ENCODE data around the gene GTPBP4.

Gene GTPBP4

DNA sequence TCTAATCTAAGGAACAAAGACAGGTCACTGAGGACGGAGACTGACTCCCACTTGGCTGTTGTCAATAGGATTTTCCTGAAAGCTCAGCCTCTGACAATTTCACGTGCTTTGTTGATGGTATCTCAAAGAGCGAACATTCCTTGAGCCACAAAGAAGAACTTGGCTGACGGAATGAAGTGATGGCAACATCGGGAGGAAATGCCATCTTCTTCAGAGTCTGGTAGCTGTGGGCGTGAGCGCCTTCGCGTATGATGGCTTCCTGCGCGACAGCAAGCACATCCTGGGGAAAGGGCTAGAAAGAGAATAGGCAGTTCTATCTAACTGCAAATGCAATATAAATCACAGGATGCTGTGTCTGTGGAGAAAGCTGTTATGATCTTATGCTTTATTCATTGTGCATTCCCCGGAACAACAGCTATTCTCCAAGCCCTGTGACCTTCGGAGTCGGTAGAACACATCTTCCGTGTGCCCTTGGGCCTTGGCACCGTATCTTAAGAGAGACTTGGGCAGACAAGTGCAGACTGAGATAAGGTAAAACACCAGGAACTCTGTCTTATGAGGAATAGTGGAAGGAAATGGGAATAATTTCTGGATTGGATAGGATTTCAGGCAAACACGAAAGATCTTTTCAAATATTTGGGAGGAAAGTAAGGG lies 19.6 kb upstream of the GTPBP4 start:
- no peak for DNase-seq

DNA sequence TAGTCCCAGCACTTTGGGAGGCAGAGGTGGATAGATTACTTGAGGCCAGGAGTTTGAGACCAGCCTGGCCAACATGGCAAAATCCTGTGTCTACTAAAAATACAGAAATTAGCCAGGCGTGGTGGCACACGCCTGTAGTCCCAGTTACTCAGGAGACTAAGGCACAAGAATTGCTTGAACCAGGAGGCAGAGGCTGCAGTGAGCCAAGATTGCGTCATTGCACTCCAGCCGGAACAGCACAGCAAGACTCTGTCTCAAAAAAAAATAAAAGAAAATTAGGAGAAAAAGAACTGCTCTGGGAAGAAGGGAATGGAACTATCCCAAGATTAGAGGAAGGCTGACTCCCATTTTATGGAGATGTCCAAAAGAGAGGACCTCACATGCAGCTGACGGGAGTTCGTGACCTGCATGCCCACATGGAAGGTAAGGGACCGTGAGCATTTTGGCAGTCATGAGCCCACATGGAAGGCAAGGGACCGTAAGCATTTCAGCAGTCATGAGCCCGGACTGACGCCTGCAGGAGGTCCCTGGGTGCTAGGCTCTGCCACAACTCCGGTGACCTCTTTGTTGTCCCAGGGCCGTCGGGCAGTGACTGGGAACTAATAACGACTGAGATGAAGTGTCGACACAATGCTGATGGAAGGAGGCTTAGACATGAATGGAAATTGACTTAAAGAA lies 18.6 kb upstream of the GTPBP4 start:
- DNase-seq = no peak

DNA sequence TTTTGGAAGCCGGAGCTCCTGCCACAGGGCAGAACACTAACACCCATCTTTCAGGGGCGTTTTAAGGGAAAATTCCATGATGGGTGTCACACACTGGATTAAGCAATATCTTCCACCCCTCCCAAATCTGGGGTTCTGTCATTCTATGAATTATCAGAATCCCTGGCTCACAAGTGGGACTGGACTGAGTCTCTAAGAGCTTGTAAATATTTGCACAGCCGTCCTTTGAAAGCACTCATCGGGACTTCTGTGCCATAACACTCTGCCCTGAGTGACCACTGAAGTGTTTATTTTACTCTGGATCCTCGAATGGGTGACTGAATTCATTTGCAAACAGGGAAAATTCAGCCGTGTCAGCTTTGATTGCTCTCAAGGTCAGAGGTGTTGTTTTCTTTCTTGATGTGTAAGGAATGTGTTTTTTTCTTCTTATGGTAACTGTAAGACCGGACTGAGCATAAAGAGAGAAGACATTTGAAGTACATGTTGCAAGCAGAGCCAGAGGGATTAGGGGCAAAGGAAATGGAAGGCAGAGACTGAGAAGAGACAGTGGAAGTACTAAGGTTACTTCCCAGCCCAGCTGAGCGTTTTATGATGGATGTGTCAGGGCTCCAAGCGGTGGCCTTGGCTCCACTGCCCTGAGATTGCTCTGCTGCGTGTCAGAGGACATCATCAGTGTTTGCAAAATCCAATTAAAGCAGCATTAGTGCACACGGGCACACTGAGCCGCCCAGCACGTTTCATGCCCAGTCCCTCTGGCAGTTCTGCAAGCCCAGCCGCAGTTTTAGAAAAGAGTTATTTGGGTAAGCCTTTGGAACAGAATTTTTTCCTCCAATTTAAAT lies 17.7 kb upstream of the GTPBP4 start:
- DNase-seq = no peak

DNA sequence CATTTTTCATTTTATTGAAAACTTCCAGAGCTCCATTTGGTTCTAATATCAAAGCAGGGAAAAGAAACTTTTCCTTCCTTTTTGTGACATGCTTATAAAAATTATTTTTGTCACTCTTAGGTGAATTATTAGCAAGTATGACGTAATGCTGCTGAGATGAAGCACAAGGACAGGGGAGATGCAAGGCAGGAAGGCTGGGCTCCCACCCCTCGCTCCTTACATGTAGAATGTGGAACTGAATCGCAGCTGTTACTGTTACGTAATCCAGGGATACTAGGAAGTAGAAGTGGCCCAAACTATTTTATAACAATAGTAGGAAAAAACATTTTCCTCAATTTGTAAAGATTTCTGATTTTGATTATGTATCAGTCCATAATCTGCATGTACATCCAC lies 17.1 kb upstream of the GTPBP4 start:
- DNase-seq = no peak

DNA sequence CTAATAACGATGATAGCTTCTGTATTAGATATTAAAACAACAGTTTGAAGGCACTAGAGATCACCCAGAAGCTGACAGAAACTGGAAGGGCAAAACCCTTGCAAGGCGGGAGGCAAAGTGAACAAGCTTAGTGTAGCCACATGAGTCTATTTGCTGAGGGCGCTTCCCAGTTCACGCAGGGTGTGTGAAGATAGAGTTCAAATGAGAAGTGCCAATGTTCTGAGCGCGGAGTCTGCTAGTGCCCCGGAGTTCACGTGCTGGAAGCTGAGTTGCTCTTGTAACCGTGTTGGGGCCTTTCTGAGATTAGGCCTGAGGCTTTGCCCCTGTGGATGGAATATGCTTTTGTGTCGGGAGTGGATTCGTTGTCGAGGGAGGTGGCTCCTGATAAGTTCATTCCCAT lies 16.6 kb upstream of the GTPBP4 start:
- no peak for DNase-seq

DNA sequence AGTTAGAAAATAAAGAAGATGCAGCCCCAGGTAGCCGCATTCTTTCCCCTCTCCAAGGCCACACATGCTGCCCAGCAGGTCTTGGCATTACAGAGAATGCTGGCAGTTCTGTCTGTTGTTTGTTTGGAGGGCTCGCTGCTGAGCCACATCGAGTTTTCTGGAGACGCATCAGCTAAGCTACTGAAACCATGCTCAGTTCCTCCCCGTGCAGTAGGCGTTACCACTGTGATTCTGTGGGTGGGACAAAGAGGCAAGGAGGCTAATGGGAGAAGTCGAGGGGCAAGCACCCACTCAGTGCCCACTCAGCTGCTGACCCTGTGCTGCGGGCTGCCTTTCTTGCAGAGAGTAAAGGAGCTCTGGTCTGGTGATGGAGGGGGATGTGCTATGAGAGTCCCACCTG lies 15.5 kb upstream of the GTPBP4 start:
- no peak for DNase-seq

DNA sequence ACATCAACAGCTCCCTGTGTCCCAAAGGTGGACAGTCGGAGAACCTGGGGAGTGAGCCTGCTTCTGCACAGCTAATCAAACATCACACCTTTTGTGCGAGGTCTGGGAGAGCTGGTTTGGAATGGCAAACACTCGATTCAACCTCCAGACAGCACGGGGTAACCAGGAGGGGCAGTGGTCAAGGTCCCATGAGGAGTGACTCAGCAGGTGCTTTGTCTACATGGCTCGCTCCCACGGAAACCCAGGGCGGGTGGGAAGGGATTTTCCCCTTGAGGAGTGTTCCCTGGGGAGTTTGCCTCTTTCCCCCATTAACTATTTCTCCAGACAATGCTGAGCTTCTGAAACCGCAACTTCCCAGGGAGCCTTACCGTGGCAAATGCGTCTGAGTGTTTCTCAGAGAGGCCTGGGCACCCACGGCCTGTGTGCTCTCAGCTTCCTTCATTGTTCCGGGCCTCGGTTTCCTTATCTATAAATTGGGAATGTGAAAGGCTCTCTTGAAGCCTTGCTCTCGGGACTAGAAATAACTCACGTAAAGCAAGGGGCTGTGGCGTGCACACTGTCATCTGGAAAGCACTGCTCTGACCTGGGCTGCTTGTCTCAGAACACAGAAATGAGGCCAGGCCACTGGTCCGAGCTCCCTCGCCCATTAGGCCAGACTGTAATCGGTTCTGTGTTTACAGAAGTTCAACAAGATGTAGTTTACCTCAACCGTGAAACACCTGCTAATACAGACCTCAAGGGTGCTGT lies 14.0 kb upstream of the GTPBP4 start:
- DNase-seq = no peak

DNA sequence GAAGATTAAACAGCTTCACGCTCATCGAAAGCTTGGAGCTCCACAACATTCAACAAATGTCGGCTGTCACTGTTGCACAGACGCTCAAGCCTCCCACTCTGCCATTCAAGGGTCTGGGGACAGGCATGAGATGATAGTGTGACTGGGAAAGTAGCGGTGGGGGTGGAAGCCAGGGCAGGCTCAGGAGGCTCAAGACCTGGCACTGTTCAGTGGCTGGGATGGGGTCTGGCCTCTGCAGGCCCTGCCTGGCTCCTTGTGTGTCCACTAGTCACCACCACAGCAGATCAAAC lies 13.5 kb upstream of the GTPBP4 start:
- DNase-seq = no peak

DNA sequence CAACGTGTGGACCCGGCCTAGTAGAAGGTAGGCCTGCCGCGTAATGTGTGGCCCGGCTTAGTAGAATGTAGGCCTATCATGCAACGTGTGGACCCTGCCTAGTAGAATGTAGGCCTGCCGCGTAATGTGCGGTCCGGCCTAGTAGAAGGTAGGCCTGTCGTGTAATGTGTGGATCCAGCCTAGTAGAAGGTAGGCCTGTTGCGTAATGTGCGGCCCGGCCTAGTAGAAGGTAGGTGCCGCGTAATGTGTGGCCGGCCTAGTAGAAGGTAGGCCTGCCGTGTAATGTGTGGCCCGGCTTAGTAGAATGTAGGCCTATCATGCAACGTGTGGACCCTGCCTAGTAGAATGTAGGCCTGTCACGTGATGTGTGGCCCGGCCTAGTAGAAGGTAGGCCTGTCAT lies 11.9 kb upstream of the GTPBP4 start:
- DNase-seq = no peak

DNA sequence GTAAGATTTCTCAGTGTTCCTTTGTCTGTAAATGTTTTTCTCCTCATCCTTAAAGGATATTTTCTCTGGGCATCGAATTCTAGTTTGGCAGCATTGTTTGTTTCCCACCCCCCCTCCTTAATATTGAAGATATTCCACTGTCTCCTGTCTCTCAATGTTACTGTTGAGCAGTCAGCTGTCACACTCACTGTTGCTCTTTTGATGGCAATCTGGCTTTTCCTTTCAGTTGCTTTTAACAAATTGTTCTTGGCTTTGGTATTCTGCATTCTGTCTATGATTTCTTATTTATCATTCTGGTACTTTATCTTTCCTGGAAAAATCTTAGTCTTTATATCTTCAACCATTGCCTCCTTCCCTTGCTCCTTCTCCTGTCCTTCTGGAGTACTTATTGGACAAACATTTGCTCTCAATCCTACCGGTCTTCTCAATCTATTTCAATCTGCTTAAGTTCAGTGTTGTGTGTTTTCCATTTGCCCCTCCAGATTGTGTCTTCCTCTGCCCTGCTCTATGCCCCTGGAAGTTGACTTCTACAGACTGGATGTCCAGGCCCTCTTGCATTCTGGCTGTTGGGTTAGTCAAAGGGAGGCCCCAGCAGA lies 9.3 kb upstream of the GTPBP4 start:
- DNase-seq = no peak

DNA sequence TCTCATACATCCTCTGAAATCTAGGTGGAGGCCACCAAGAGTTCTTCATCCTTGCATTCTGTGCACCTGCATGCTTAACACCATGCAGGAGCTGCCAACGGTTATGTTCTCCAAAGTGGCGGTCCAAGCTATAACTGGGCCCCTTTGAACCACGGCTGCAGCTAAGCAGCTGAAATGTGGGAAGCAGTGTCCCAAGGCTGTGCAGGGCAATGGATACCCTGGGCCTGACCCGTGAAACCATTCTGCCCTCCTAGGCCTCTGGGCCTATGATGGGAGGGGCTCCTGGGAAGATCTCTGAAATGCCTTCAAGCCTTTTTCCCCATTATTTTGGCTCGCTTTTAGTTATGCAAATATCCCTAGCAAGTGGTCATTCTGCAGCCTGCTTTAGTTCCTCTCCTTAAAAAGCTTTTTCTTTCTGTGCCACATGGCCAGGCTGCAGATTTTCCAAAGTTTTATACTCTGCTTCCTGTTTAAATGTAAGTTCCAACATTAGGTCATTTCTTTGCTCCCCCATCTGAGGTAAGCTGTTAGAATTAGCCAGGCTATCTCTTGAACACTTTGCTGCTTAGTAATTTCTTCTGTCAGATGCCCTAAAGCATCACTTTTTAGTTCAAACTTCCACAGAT lies 7.7 kb upstream of the GTPBP4 start:
- DNase-seq = no peak

DNA sequence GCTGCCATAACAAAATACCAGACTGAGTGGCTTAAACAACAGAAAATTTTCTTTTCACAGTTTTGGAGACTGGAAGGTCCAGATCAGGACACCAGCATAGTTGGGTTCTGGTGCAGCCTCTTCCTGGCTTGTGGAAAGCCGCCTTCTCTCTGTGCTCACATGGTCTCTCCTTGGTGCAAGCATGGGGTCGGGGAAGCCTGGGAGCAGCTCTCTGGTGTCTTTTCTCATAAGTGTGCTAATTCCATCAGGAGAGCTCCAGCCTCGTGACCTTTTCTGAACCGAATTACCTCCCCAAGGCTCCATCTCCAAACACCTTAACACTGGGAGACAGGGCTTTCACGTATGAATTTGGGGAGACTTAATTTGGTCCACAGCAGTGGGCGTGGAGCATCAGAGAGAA lies 4.8 kb upstream of the GTPBP4 start:
- no peak for DNase-seq

DNA sequence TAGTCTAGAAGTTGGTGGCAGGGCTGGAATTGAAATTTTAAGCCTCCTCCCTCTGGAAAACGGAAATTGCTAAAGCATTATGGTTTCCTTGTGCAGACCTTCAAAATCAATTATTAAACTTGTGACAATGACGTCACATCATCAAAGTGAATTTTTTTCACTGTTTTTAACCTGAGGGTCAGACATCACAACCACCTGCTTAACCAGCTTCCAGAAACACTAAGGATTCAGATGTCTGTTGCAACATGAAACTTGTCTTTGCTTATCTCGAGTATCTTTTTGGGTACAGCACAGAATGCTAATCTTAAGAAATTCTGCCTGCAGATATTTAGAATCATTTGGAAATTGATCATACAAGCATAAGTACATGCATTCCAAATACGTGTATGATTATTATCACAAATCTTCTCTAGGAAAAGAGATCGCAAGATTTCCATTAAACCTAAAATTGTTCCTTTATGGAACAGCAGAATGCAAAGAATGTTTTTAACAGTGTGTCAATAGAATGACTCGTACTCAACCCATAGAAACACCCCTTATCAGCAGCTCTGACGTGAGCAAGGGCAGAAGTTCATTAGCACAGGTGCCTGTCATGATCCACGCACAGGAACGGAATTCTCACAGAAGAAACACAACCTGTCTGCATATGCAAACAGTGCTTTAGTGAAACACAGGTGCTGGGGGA lies 4.1 kb upstream of the GTPBP4 start:
- no peak for DNase-seq

DNA sequence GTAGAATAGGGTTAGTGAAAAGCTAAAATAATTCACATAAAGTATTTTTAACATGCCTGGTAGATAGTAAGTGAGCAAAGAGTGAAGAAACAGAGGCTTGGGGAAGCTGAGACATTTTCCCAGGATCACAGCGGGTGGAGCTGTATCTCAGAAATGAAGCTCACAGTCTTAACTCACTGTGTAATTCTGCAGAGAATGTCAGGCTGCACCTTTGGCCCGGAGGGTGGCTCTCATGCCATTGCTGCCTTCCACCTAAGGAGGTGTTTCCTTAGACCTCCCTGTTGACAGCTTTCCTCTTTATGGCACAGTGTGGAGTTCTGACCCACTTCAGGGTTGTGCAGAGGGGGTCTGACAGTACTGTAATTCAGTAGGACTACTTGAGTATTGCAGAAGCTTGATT lies 2.9 kb upstream of the GTPBP4 start:
- no peak for DNase-seq

DNA sequence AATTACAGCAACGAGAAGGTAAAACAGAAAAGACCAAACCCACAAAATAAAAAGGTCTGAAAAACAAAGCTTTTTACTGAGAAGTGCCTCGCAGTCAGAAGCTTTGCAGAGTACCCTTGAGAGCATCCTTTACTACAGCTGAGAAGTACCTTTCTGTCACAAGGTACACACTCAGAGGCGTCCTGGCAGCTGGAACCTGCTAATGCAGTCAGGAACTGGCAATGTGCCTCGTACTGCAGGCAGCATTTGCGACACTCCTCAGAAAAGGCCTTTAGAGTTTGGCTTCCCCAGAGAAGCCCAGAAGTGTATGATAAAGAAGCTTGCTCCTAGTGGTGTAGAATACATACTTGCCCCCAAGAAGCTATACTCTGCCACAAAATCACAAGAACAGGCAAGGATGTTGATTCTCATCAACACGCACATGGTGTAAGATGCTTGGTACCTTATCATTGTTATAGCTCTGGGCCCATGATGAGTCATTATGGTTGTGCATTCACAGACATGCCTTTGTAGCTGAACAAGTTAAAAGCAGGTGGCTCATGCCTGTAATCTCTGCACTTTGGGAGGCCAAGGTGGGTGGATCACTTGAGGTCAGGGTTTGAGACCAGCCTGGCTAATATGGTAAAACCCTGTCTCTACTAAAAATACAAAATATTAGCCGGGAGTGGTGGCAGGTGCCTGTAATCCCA lies 2.0 kb upstream of the GTPBP4 start:
- no peak for DNase-seq

DNA sequence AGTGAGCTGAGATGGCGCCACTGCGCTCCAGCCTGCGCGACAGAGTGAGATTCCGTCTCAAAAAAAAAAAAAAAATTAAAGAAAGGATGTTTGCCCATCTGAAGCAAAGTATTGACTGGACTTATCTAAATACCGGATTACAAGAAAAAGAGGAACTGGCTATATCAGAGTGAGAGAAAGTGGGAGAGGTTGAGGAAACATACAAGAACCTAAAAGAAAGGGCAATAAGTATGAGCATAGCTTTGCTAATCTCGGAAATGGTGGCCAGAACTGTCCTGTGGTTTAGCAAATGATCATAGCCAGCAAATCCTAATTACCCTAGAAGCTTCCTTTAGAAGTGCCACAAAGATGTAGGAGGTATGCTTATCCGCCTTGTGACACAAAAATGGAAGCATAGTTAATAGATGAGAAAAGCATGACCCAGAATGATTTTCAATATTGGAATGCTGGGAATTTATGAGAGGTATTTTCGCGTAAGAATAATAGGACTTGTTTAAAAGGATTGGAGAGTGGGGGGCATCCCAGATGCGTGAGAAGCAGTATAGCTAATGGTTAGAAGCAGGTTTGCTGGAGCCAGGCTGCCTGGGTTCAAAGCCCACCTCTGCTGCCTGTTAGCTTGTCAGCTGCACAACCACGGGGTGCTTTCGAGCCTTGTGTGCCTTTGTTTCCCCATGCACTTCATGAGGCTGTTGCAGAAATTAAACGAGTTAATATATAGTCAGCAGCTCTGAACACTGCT lies 1.2 kb upstream of the GTPBP4 start:
- no peak for DNase-seq

DNA sequence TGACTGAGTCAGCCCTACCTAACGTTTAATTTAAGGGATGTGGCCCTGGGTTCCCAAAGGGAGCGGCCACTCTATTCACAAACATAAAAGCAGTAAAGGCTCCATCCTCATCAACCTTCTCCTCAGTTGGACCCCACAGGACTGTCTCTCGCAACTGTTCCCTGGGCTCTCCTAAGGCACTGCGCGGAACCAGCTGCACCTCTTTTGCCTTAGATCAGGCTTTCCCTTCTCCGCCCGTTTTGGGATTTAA lies 689 bp upstream of the GTPBP4 start:
- DNase-seq = no peak

DNA sequence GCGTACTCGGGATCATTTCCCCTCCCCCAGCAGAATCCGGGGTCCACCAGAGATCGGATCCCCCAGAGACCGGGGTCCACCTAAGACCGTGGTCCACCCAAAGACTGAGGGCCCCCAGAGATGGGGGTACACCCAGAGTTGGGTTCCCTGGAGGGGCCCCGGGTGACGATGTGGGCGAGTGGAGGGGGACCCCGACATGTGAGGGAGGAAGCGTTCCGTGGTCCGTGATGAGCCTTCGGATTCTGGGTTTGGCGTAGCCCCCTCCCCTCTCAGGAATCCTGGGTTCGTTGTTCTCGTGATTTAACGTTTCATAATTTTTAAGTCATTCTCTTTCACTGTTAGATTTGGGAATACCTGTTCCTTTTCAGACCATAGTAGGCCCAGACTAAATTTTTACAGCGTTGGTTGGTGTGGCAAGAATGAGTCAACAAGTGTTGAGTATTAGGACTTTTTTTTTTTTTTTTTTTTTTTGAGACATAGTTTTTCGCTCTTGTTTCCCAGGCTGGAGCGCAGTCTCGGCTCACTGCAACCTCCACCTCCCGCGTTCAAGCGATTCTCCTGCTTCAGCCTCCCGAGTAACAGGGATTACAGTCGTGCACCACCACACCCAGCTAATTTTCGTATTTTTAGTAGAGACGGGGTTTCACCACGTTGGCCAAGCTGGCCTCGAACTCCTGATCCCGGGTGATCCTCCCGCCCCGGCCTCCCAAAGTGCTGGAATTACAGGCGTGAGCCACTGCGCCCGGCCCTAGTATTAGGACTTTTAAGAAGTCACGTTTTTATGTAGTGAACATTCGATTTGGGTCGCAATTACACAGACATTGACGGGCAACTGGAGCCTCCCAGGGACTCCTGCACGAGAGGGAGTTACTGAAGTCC lies 672 bp downstream of the GTPBP4 start:
- DNase-seq = no peak

DNA sequence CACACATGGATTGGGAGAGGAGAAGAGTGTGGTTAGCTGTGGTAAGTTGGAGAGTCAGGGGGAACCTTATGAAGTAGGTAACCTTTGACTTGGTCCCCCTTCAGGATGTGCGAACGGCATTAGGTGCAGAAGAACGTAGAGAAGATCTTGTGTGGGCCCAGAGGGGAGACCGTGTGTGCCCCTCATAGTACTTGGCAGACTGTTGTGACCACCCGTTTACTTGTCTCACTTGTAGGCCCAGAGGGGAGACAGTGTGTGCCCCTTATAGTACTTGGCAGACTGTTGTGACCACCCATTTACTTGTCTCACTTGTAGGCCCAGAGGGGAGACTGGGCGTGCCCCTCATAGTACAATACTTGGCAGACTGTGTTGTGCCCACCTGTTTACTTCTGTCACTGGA lies 2.6 kb downstream of the GTPBP4 start:
- no peak for DNase-seq

DNA sequence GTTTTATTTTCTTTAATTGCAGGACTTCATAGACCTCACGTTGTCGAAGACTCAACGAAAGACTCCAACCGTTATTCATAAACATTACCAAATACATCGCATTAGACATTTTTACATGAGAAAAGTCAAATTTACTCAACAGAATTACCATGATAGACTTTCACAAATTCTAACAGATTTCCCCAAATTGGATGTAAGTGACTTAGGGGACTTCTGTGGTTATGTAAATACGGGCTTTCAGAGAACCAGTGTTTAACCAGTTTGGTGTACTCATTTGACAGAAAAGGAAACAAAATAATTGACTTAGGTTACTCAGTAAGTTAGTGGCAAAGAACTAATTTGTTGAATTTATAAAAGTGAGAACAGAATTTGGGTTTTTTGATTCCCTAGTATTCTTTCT lies 4.2 kb downstream of the GTPBP4 start:
- no peak for DNase-seq
